HG03565 (cell line): ENCODE data around the gene CPB2.

Experiments
- ATAC-seq: cut with Tn5 transposase; IDR thresholded peaks from one replicate; pipeline ENCODE4 v1.9.1; 2021; ENCODE audit warnings: mild to moderate bottlenecking, moderate library complexity; ENCODE audit not compliant: unreplicated experiment

CPB2 gene

DNA sequence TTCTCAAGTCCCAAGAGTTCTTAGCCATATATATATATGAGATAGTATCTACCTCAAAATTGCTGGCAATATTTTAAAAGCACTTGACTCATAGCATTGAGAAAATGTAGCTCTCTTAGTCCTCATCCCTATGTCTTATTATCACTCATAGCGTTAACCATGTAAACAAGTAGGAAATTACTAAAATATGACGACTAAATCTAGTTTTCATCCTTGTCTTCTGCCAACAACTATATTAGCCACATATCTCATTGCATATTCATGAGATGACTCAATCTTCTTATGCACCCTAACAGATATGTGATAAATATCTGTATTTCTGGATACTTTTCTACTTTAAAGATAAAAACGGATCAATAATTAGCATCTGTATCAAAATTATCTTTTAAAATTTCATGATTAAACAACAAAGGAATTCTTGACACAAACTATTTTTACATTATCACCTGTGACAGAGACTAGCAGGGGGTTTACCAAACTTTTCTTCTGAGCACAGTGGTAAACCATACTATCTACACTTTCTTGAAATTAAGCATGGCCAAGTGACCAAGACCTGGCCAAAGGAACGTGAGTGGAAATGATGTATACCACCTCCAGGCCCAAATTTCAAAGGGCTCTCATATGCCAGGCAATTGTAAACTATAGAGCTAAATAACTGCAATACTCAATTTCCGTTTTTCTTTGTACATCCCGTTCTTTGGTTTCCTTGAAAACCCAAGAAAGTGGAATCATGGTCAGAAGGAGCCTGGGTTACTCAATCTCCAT, 98.0 kb downstream of the CPB2 start:
- no peak for ATAC-seq

DNA sequence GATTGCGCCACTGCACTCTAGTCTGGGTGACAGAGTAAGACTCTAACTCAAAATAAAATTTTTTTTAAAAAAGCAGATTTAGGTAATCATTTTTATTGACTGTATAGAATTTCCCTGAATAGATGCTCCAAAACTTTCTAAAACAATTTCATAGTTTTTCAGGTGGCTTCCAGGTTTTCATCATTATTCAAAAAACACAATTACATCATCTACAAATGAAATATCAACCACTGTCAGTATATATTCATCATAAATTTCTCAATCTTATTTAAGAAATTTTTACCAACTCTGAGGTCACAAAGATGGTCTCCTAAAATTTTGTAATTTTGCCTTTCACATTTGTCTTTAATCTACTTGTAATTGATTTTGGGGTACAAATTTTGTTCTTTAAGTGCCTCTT, 100.3 kb downstream of the CPB2 start:
- no peak for ATAC-seq
